ENCODE data around the gene TBC1D16.

GRCh38 chr17:79968116-79968515, 67.6 kb downstream of the TBC1D16 start:
- TF ChIP-seq CTCF (IDR thresholded peaks at IDR 0.05): no peak
- no peak for TF ChIP-seq POLR2A (IDR thresholded peaks at IDR 0.05)

Measured in Peyer's patch (tissue), 4 donors.